ENCODE measurements around the gene ADNP. TPM values are rescaled to one million over a fixed set of nuclear protein-coding genes. Genes with fewer than 3 reads are reported as not detected.

The ADNP gene
- total RNA-seq, 2 experiments from 2014 or later, result 41.9 to 47.1 TPM

GRCh38 chr20:50893620-50894019 lies 37.6 kb downstream of the ADNP start:
- CTCF ChIA-PET, result interaction anchor here (1.5 kb wide), 1 partner anchor 36 kb away, joined by 3 read pairs; no protein-coding TSS in a partner anchor
- no peaks in the 10 kb centered on the region for H3K4me1 Mint-ChIP-seq (ENCODE audit: low read depth)
- DNase-seq (no peak), ATAC-seq (ENCODE audit: poor library complexity) (no peak)
- intact Hi-C loops (cut with DNase I, micrococcal nuclease), result loop anchor here in 1 of 2 experiments (10.0 kb wide), 1 partner anchor 59 kb away; no protein-coding TSS in a partner anchor
- Histone ChIP-seq H3K27me3 (ENCODE audit: control insufficient read depth in 1 of 2, insufficient read depth in 2 of 2, low read length in 2 of 2) (no peaks in the 10 kb centered on the region), H3K4me3 (ENCODE audit: low read length) (no peak overlapping the region), H3K27ac (ENCODE audit: low read depth in 1 of 2, low read length in 2 of 2) (no peak overlapping the region), H3K4me1 (ENCODE audit: insufficient read depth, low read length) (no peaks in the 10 kb centered on the region), H3K36me3 (ENCODE audit: insufficient read depth, low read length) (peaks cover 59% of the 10 kb centered on the region), H3K9me3 (ENCODE audit: control insufficient read depth in 1 of 2, insufficient read depth in 1 of 2, low read length in 2 of 2) (no peaks in the 10 kb centered on the region)
- no peak overlapping the region for H3K4me3 Mint-ChIP-seq
- H3K27me3 Mint-ChIP-seq, result no peaks in the 10 kb centered on the region
- peaks cover 88% of the 10 kb centered on the region for H3K36me3 Mint-ChIP-seq (ENCODE audit: low read depth)
- POLR2A ChIA-PET, result no interaction called here
- no peak for TF ChIP-seq CTCF (IDR thresholded peaks at IDR 0.05)
- H3K27ac Mint-ChIP-seq, result no peak overlapping the region
- H3K9me3 Mint-ChIP-seq, result no peaks in the 10 kb centered on the region

GRCh38 chr20:50892394-50892793 lies 38.8 kb downstream of the ADNP start:
- H3K9me3 Mint-ChIP-seq, result no peaks in the 10 kb centered on the region
- H3K27me3 Mint-ChIP-seq, result no peaks in the 10 kb centered on the region
- peaks cover 85% of the 10 kb centered on the region for H3K36me3 Mint-ChIP-seq (ENCODE audit: low read depth)
- H3K9me3 ChIP-seq (ENCODE audit: control insufficient read depth in 1 of 2, insufficient read depth in 1 of 2, low read length in 2 of 2), result no peaks in the 10 kb centered on the region
- H3K27me3 ChIP-seq (ENCODE audit: control insufficient read depth in 1 of 2, insufficient read depth in 2 of 2, low read length in 2 of 2), result no peaks in the 10 kb centered on the region
- H3K4me3 ChIP-seq (ENCODE audit: low read length), result no peak overlapping the region
- H3K4me3 Mint-ChIP-seq, result no peak overlapping the region
- H3K36me3 ChIP-seq (ENCODE audit: insufficient read depth, low read length), result peaks cover 51% of the 10 kb centered on the region
- no peaks in the 10 kb centered on the region for H3K4me1 Mint-ChIP-seq (ENCODE audit: low read depth)
- DNase-seq, result no peak
- ATAC-seq (ENCODE audit: poor library complexity), result no peak
- CTCF ChIA-PET, result interaction anchor here (1.5 kb wide), 1 partner anchor 37 kb away, joined by 3 read pairs; no protein-coding TSS in a partner anchor
- H3K27ac ChIP-seq (ENCODE audit: low read depth in 1 of 2, low read length in 2 of 2), result no peak overlapping the region
- intact Hi-C loops (cut with DNase I, micrococcal nuclease), result loop anchor here in 1 of 2 experiments (10.0 kb wide), 1 partner anchor 58 kb away; no protein-coding TSS in a partner anchor
- H3K4me1 ChIP-seq (ENCODE audit: insufficient read depth, low read length), result no peaks in the 10 kb centered on the region
- POLR2A ChIA-PET, result interaction anchor here (1.0 kb wide), 1 partner anchor 95 kb away, joined by 3 read pairs; no protein-coding TSS in a partner anchor
- TF ChIP-seq CTCF (IDR thresholded peaks at IDR 0.05), result no peak
- H3K27ac Mint-ChIP-seq, result peak overlapping the region; percentile 34

GRCh38 chr20:50891138-50891537 lies 40.1 kb downstream of the ADNP start:
- Mint-ChIP-seq H3K27ac (peak overlapping the region; percentile 26), H3K4me3 (no peak overlapping the region), H3K27me3 (no peaks in the 10 kb centered on the region), H3K36me3 (ENCODE audit: low read depth) (peaks cover 76% of the 10 kb centered on the region), H3K9me3 (no peaks in the 10 kb centered on the region), H3K4me1 (ENCODE audit: low read depth) (no peaks in the 10 kb centered on the region)
- Histone ChIP-seq H3K27ac (ENCODE audit: low read depth in 1 of 2, low read length in 2 of 2) (no peak overlapping the region), H3K4me3 (ENCODE audit: low read length) (no peak overlapping the region), H3K4me1 (ENCODE audit: insufficient read depth, low read length) (no peaks in the 10 kb centered on the region), H3K27me3 (ENCODE audit: control insufficient read depth in 1 of 2, insufficient read depth in 2 of 2, low read length in 2 of 2) (no peaks in the 10 kb centered on the region), H3K9me3 (ENCODE audit: control insufficient read depth in 1 of 2, insufficient read depth in 1 of 2, low read length in 2 of 2) (no peaks in the 10 kb centered on the region), H3K36me3 (ENCODE audit: insufficient read depth, low read length) (peaks cover 48% of the 10 kb centered on the region)
- no peak for TF ChIP-seq CTCF (IDR thresholded peaks at IDR 0.05)
- CTCF ChIA-PET, result interaction anchor here (0.8 to 1.9 kb wide), 2 partner anchors 38 to 41 kb away, joined by 3 to 6 read pairs; no protein-coding TSS in a partner anchor
- ATAC-seq (ENCODE audit: poor library complexity), result no peak
- intact Hi-C loops (cut with DNase I, micrococcal nuclease), result loop anchor here in 1 of 2 experiments (10.0 kb wide), 1 partner anchor 56 kb away; no protein-coding TSS in a partner anchor
- no peak for DNase-seq
- POLR2A ChIA-PET, result interaction anchor here (1.0 kb wide), 1 partner anchor 94 kb away, joined by 3 read pairs; no protein-coding TSS in a partner anchor
